H4 (cell line): ENCODE data around the gene TXNDC16. TPM values are rescaled to one million over a fixed set of nuclear protein-coding genes. Genes with fewer than 3 reads are reported as not detected.
"Not testable (repeated sequence)": the region's sequence is repeated elsewhere in the genome, so short reads cannot be mapped to it uniquely, and the experiment has no call there.

ENCODE experiments used
- DNase-seq: peaks from one replicate; pipeline ENCODE4 v3.0.0-alpha.2; 2015; ENCODE audit warnings: low spot score
- total RNA-seq: library from RNA; depleted of rRNA; stranded (reverse); fragments of >200 nt; shearing (Covaris generic); gene quantifications from 2 replicates; pipeline ENCODE4 v1.2.3, GENCODE V29; 2014

TXNDC16 gene
- total RNA-seq, 1 experiment from 2014 or later = 3.9 TPM

DNA sequence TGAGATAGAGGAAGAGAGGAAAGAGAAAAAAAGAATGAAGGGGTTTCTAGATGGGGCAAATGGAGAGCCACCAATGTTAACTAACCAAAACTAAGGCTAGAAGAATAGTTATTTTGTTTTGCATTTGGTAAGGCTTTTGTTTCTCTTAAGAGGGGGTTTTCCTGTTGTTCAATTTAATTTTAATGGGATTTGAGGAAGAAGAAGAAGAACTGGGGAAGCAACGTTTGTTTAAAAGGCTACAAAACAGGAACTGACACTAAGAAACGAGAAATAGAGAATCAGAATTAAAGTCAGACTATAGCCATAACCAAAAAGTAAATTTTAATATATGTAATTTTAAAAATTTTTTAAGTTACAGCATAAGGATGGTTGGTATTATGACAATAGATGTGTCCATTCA, 13.7 kb downstream of the TXNDC16 start:
- DNase-seq = no peak

DNA sequence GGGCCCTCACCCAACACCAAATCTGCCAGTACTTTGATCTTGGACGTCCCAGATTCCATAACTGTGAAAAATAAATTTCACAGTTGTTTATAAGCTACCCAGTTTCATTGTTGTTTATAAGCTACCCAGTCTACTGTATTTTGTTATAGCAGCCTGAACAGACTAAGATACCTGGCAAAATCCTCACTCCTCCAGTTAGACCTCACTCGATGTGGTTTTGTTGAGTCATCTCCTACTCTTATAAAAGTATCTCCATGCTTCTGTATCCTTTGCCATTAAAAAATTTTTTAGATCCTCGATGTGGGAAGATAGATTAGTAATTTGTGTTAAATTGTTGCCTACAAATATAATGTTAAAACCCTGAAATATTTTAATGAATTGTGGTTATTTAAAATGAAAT, 16.0 kb downstream of the TXNDC16 start:
- no peak for DNase-seq

DNA sequence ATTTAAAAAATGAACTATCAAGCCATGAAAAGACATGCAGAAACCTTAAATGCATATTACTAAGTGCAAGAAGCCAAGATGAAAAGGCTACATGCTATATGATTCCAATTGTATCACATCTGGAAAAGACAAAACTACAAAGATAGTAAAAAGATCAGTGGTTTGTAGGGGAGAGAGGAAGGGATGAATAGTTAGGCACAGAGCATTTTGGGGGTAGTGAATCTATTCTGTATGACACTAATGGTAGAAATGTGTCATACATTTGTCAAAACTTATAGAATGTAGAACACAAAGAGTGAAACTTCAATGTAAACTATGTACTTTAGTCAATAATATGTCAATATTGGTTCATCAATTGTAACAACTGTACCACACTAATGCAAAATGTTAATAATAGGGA, 20.8 kb downstream of the TXNDC16 start:
- no peak for DNase-seq

DNA sequence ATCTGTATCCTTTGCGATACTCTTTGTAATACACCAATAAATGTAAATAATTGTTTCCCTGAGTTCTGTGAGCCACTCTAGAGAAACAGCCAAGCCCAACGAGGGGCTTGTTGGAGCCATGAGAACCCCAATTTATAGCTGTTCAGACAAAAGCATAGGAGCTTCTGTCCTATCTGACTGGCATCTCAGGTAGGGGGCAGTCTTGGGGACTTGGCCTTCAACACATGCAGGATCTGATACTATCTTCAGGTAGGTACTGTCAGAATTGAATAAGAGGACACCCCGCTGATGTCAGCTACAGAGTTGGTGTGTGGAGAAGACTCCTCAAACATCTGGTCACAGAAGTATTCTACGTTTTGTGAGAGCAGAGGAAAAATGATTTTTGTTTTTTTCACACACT, 25.3 kb downstream of the TXNDC16 start:
- no peak for DNase-seq

DNA sequence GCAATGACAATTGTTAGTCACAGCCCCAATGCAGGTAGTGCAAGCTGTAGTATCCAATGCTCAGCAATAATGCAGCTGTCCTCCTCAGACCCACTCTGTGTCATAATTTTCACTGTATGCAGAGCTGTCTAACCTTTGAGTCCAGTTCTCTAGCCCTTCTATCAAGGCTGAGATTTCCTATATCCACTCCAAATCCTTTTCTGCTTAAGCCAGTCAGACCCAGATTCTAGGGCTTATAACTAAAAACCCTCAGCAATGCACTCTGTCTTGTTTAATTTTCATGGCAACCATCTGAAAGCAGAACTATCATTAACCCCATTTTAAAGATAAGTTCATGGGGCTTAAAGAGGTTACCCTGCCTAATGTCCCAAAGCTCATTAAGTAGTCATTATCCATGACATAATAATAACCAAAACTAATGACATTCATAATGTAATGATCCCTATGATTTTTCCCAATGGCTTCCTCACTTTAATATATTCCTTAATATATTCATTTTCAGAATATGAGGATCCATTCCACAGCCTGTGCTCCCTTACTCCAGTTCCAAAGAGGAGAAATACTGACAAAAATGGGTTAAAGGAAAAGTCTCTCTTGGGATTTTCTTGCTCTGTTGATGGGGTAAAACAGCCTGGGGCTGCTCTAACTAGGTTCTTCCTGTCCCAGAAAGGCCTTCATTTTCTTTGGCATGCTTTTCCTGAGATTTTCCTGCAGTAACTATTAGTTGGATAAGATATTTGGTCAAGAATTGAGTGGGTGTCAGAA, 29.5 kb downstream of the TXNDC16 start:
- DNase-seq = no peak

DNA sequence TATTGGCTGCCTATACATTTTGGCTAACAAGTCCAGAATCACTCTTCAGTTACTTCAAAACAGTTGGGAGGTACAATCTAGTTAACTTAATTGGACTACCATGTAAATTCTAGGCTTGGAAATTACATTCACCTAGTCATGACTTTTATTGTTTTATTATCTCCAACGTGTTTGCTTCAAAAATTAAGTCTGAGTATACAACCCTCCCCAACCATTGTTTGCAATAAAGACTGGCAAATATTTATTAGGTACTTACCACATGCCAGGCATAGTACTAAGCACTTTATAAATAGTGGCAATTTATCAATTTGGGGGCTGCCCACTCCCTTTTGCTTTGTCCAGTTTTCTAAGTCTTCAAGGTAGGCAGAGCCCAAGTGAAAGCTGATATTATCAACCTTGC, 30.3 kb downstream of the TXNDC16 start:
- no peak for DNase-seq

DNA sequence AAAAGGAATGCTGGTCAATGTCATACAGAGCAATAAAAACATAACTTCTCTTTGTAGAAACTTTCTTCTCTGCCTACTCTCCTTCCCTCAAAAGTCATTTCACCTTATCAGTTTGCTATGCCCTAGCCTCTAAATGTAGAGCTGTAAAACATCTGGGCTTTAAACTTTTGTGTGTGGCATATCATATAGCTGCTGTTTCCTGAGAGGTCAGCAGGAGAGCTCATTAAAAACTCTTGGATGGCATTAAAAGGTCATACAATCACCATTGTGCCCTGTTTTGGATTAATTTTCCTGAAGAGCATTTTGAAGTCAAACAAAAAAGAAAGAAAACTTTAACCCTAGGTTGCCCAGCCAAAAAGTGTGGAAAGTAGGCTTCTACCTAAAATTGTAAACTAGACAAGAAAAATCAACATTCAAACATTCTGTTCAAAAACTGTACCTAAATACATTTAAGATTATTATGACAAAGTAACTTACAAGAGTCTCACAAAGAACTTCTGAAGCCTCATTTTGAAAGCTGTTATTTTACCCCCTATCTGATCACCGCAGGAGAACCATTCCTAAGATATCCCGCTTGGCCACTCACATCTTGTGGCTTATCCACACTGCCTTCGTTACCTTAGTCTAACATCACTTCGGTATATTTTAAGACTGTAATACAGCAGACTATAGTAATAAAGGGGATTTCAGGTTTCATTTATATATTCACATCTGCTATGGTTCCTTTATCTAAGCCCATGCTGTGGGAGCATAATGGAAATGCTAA, 38.1 kb downstream of the TXNDC16 start:
- no peak for DNase-seq

DNA sequence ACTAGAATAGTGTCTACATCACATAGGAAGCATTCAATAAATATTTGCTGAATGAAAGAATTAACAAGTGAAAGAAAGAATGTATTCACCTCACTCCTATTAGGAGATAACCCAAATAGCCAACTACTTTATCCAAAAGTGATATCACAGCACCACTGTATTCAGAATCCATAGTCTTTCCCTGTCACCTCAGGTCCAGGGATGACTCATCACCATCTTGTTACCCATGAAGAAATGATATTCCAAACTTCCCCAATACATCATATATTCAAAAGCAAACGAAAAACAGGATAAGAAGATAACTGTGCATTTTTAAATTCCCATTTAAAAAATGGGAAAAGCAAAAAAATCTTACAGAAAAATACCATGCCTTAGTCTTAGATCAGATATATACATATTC, 39.1 kb downstream of the TXNDC16 start:
- no peak for DNase-seq

DNA sequence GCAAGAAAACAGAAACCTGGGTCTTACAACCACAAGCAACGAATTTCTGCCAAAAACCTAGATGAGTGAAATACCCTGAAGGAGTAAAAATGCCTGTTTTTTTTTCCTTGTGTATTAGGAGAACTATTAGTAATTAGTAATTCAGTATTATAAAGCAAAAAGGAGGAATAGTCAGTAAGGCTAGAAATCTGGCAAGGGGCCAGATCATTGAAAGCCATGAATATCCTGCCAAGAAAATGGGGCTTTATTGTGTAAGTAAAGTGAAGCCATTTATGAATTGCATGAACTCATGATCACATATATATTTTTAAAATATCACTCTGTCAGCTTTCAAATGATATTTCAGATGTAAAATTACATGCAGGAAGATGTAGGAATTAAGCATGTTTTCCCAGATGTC, 57.9 kb downstream of the TXNDC16 start:
- DNase-seq = no peak

DNA sequence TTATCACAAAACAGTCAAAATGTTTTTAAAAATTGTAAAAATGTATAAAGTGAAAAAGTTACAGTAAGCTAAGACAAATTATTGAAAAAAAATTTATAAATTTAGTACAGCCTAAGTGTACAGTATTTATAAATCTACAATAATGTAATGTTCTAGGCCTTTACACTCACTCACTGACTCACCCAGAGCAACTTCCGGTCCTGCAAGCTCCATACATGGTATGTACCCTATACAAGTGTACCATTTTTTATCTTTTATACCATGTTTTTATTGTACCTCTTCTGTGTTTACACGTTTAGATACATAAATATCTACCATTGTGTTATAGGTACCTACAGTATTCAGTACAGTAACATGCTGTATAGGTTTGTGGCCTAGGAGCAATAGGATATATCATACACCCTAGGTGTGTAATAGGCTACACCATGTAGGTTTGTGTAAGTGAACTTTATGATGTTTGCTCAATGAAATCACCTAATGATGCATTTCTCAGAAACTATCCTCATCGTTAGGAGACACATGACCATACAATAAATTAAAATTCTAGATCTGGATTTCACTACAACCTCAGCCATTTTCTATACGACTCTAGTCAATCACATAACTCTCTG, 66.8 kb downstream of the TXNDC16 start:
- DNase-seq = no peak

DNA sequence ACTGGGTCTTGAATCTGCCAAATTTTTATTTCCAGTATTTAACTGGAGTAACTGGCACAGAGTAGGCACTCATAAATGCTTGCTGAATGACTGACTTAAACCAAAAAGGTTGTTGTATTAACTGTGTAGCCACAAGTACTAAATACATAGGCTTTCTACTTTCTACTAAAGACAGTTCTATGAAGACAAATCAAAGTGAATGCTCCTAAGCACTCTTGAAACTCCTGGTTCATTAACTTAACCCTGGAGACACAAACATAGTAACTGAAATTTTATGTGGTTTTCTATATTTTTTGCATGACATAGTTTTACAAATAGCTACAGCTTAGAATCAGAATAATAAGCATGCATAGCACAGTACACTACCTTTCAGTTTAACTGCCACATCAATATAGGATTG, 70.4 kb downstream of the TXNDC16 start:
- DNase-seq = no peak

DNA sequence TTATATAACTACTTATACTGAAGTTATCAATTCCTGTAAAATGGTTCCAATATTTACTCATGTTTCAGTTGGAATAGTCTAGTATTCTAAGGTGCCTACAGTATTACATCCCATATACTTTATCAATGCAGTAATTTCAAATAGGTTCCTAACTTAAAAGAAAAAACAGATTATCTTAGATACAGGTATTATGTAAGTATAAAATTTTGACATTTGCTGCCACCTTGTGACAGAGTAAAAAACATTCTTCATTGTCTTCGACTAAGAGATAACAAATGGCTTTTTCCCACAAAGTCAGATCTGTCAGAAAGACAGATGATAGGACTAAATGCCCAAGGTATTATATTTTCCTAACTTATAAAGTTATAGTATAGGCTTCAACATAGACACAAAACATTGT, 78.7 kb downstream of the TXNDC16 start:
- DNase-seq = peak; percentile 41

DNA sequence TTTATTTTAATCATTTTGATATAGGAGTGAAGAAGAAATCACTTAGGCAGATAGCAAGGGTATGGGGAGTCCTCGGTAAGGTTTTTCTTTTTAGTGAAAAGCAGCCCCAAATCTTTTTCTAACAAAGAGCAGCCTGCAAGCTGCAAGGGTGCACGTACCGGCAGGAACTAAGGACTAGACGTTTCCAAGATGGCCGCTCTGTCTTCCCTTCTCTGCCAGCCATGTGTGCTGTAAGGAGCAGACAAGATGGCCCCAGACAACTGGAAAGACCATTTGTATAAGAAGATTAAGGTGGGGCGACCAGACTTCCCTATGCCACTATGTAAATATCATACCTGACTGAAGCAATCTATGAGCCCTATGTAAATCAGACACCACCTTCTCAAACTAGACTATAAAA, 79.6 kb downstream of the TXNDC16 start:
- DNase-seq = no peak

DNA sequence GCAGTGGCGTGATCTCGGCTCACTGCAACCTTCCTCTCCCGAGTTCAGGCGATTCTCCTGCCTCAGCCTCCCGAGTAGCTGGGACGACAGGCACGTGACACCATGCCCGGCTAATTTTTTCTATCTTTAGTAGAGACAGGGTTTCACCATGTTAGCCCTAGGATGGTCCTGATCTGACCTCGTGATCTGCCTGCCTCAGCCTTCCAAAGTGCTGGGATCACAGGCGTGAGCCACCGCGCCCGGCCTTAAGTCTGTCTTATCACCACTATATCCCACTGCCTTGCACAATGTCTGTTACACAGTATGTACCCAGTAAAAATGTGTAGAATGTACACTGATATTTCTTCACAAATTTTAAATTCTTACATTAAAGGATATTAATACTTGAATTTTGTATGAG, 80.1 kb downstream of the TXNDC16 start:
- not testable (repeated sequence) for DNase-seq

DNA sequence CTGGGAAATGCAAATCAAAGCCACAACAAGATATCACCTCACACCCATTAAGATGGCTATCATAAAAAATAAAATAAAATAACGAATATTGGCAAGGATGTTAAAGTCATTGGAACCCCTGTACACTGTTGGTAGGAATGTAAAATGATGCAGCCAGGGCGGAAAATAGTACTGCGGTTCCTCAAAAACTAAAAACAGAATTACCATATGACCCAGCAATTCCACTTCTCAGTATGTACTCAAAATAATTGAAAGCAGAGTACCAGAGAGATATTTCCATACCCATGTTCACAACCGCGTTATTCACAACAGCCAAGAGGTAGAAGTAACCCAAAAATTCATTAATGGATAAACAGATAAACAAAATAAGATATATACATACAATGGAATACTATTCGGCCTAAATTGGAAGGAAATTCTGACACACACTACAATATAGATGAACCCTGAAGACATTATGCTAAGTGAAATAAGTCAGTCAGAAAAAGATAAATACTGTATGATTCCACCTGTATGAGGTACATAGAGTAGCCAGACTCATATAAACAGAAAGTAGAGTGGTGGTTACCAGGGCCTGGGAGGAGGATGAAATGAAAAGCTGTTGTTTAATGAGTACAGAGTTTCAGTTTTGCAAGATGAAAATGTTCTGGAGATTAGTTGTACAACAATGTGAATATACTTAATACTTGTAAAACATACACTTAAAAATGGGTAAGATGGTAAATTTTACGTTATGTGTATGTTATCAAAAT, 84.6 kb downstream of the TXNDC16 start:
- DNase-seq = no peak

DNA sequence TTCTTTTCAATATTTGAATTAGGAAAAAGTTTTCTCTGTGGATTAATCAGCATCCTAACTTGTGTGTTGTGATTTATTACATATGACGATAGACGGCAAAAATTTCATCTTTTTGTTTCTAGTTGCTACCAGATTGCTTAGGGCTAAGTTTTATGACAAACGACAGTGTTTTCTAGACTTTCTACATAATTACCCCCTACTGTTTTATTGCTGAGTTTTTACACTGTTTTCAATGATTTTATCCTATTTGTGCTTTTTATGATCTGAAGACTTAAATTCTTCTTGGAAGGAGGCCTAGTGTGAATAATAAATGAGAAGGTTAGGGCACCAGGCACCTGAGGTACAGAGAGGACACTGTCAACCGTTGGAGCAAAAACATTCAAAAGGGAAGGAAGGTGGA, 88.1 kb downstream of the TXNDC16 start:
- DNase-seq = no peak

DNA sequence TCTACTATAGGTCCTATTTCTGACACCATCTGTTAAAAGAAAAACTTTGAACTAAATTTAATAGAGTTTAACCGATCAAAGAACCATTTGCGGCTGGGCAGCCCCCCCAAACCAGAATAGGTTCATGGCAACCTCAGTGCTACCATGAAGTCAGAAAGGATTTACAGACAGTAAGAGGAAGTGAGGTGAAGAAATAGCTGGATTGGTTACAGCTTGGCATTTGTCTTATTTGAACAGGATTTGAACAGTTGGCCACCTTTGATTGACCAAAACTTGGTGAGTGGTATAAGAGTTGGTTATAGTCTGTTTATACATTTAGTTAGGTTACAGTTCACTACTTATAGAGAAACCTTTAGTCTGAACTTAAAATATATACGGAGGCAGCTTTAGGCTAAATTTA, 88.9 kb downstream of the TXNDC16 start:
- no peak for DNase-seq

DNA sequence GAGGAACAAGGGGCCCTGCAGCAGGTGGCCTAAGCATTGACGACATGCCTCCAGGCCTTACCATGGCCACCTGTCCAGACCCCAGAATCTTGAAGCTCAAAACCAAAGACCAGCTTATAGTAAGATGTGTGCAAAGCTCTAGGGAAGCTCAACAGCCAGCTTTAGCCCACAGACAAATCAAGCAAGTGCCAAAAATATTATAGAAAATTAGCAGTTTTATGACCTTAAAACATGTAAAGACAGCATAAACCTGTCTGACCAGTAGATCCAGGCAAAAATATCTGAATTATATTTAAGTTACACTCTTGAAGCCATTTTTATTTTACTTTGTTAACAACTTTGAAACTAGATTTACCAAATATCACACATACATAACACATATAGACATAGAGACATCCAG, 90.6 kb downstream of the TXNDC16 start:
- DNase-seq = no peak

DNA sequence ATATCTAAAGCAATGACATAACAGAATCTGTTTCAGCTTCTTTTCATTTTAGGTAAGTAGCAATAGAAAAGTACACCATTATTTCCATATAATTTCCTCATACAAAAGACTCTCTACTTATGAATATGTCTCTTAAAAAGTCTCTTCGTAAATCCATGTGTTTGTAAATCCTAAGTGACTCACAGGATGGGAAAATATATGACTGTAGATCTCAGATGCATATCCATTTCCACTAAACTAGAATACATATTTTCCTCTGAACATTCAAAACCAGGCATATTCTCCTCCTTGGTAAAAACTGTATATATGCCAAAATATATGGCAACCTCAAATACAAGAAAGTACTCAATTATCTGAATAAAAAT, 93.6 kb downstream of the TXNDC16 start:
- DNase-seq = no peak

DNA sequence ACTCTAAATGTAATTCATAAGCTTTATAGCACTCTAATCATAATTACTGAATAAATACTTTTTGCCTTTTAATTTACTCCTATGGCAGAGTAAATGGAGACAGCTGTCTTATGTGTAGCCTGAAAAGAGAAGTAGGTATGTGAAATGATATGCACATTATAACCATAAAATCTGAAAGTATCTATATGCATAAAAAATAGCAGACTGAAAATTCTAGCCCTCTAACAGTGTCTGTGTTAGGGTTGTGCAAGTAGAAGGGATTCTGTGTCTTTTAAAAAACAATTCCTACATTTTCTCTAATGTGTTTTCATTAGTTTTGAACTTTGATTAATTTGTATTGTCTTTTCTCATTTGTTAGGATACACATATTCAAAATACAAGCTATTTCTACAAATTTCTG, 94.9 kb downstream of the TXNDC16 start:
- no peak for DNase-seq

DNA sequence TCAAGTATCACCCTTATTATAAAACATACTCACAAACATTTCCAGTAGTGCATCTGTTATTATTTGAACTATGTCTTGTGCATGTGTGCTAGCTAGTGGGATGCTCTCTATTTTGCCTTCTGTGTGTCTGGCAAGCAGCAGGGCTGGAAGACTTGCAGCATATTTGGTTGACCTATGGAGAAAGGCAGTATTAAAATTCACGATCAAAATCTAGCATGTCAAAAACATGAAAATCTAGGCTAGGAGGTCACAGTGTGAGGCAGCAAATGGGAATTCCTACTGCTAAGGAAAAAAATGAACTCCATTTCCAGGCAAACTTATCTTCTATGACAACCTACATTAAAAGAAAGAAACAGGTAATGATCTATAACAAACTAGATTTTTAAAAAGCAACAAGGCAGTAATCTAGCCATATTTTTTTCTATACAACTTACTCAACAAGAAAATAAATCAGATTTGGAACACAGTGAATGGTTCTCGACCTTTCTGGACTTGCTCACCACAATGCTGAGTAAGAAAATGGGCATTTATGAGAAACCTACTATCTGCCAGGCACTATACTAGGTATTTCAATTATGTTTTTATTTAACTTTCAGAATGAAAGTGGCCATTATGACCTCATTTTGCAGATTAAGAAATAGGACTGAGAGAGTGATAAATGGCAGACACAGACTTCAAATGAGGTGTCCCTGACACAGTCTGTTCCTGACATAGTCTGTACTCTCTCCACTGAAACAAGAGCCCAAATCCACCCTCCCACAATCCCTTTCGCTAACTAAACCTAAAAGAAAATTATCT, 96.8 kb downstream of the TXNDC16 start:
- DNase-seq = peak; percentile 7

DNA sequence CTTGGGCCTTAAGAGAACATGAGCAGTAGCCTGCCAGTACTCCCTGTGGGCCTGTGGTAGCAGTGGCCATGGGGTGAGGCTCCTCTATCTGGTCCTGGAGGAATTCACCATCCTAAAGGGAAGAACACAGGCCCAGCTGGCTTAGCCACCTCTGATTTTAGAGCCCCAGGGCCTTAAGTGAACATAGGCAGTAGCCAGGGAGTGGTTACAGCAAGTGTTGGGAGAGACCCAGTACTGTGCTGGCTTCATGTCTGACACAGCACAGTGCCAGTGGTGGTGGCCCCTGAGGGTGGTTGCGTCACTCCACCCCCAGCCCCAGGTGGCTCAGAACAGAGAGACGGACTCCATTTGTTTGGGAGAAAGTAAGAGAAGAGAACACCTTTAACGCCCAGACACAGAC, 105.1 kb downstream of the TXNDC16 start:
- no peak for DNase-seq
